SKM-1 (cell line): ENCODE data around the gene SPSB2.
"Not testable (repeated sequence)": the region's sequence is repeated elsewhere in the genome, so short reads cannot be mapped to it uniquely, and the experiment has no call there.

Experiments used
- DNase-seq: peaks from one replicate; lab custom pipeline; 2025; ENCODE audit not compliant: unreplicated experiment; lab: John Stamatoyannopoulos, UW

SPSB2 gene

GRCh38 chr12:6871052-6871957 is 1.8 kb downstream of the SPSB2 start:
- no peak for DNase-seq

- DNase-seq: not testable (repeated sequence)
These were observed 2.8 kb downstream of the SPSB2 start for GRCh38 chr12:6870304-6870703.

GRCh38 chr12:6869049-6870021 is 3.8 kb downstream of the SPSB2 start:
- peak; percentile 20 for DNase-seq

GRCh38 chr12:6868211-6869048 is 4.7 kb downstream of the SPSB2 start:
- DNase-seq: no peak

GRCh38 chr12:6867413-6868210 is 5.5 kb downstream of the SPSB2 start, which contains the start of gene TPI1:
Gene TPI1, plus strand, starts transcription at chr12:6867531. Its CDS starts 36 bp downstream, at chr12:6867567.
- peak; percentile 21 for DNase-seq

GRCh38 chr12:6866920-6867412 is 6.1 kb downstream of the SPSB2 start:
- DNase-seq: no peak

- DNase-seq: no peak
These were observed 6.8 kb downstream of the SPSB2 start for GRCh38 chr12:6866163-6866919.

- not testable (repeated sequence) for DNase-seq
These were observed 7.8 kb downstream of the SPSB2 start for GRCh38 chr12:6865307-6865706.

- no peak for DNase-seq
These were observed 9.3 kb downstream of the SPSB2 start for GRCh38 chr12:6863586-6864321.

- no peak for DNase-seq
These were observed 10.1 kb downstream of the SPSB2 start for GRCh38 chr12:6863033-6863432.

- no peak for DNase-seq
These were observed 11.7 kb downstream of the SPSB2 start for GRCh38 chr12:6861391-6861790.

GRCh38 chr12:6860942-6861341 is 12.2 kb downstream of the SPSB2 start:
- no peak for DNase-seq

- no peak for DNase-seq
These were observed 13.0 kb downstream of the SPSB2 start for GRCh38 chr12:6860116-6860515.

- no peak for DNase-seq
These were observed 14.3 kb downstream of the SPSB2 start for GRCh38 chr12:6858799-6859198.

GRCh38 chr12:6855322-6855721 is 17.8 kb downstream of the SPSB2 start:
- DNase-seq: no peak

GRCh38 chr12:6854036-6854435 is 19.1 kb downstream of the SPSB2 start:
- DNase-seq: no peak

- no peak for DNase-seq
These were observed 19.5 kb downstream of the SPSB2 start for GRCh38 chr12:6853626-6854025.

- DNase-seq: no peak
These were observed 20.3 kb downstream of the SPSB2 start for GRCh38 chr12:6852651-6853354.
